GM18909 (cell line): ENCODE data around the gene PMPCA.

Source experiments
- ATAC-seq: cut with Tn5 transposase; IDR thresholded peaks from one replicate; pipeline ENCODE4 v1.9.1; 2021; ENCODE audit warnings: mild to moderate bottlenecking; ENCODE audit not compliant: unreplicated experiment, poor library complexity

PMPCA gene

DNA sequence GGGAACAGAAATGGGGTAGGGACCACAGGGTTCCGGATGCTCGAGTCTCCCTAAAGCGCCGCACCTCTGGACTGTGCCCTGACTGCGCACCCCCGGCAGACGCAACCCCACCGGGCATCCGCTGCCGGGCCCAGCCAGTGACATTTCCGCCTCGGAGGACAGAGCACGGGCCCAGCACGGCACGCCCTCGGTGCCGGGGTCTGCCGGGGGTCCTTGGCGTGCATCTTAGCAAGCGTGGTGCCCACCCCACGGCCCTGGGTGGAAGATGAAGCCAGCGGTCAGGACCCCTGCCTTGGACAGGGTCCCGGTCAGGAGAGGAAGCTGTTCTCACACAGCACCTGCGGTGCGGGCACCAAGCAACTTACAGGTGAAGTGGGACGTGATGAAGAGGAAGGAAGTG, 22.1 kb downstream of the PMPCA start:
- no peak for ATAC-seq

DNA sequence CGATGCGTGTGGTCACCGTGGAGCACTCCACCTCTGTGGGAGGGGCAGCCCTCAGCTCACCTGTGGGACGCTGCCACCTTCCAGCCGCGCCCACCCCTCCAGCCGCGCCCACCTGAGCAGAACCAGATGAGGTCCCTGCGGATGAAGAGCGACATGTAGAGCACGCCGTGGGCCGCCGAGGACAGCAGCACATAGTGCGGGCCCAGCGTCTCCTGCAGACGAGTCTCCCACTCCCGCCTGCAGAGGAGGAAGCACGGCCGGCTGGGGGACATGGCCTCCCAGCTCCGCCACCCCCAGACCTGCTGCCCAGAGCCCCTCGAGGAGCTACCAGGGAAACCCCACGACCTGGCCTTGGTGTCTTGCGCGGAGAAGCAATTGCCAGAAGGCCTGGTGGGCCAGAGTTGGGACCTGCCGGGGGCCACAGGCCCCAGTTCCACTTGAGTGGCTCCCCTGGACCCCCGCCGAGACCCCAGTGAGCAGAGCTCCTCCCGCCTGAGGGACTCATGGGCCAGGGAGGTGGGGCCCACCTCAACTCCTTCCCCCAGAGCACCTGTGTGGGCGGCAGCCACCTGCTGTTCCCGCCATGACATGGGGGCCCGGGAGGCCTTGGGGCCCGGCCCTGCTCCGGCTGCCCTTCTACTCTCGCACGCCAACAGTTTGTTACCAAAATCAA, 22.7 kb downstream of the PMPCA start:
- ATAC-seq, result no peak

DNA sequence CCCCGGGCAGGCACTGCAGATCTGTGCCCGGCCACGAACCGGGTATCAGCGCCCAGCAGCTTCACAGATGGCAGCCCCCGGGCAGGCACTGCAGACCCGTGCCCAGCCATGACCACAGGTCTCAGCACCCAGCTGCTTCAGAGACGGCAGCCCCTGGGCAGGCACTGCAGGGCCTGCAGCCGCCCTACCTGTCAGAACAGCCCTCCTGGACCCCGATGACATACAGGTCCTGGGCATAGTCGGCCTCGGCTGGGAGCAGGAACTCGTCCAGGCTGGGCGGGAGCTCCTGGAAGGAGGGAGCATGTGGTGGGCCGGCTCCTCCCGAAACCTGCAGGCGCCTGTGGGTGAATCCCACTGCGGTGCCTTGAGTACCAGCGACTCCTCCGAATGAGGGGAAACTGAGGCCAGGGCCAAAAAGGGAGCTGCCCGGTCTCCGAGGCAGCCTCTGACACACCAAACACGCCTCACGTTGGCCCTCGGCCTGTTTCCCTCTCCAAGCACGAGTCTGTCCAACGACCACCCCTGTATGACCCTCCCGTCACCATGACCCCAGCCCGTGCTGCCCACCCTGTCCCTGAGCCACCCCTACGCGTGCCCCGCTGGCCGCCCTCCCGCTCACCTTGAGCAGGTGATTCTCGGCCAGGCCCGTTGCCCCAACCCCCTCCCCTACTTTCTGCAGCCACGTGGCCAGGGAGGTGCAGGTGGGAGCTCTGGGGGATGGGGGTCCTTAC, 23.6 kb downstream of the PMPCA start:
- ATAC-seq, result no peak

DNA sequence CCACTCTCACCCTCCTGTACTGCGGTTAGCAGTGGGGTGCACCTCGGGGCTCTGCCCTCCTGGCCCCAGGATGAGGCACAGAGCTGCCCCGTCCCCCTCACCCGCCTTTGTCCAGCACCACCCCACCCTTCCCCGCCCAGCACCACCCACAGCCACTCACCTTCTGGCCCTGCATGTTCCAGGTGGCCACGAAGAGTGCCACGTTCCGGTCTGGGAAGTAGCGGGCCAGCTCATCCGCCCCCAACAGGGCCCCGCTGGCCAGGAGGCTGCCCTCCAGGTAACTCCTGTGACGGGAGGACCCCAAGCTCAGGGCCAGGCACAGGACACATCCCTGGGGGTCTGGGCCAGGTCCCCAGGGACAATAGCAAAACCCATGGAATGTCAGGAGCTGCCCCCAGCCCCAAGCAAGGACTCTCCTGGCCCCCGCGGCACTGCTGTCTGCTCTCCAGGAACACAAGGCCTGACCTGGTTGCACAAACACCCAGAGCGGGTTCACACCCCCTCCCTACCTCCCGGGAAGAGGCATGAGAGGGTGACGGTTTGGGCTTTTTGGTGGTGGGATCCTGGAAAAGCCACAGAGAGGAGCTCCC, 24.2 kb downstream of the PMPCA start:
- ATAC-seq, result no peak

- ATAC-seq, result no peak
Observed at GRCh38 chr9:136436055-136436634, 25.7 kb downstream of the PMPCA start.

- ATAC-seq, result no peak
Observed at GRCh38 chr9:136437430-136437829, 27.0 kb downstream of the PMPCA start.

DNA sequence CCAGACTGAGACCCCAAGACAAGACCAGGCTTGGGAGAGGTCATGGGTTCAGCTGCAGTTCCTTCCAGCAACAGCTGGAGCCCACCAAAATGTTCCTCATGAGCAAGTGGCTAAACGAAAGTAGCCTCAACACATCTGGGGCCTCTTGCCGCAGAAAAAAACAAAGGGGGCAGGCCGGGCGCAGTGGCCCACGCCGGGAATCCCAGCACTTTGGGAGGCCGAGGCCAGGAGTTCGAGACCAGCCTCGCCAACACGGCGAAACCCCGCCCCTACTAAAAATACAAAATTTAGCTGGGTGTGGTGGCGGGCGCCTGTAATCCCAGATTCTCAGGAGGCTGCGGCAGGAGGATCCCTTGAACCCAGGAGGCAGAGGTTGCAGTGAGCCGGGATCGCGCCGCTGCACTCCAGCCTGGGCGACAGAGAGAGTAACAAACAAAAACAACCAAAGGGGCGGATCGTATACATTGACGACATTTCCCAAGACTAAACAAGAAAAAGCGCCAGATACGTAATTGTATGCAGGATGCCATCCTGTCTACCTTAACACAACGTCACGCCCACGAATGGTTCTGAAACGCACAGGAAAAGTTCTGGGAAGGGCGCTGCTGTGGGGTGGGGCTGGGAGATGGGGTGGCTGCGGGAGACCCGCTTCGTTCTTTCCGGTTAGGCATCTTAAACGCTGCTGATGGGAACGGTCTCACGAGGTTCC, 27.5 kb downstream of the PMPCA start:
- ATAC-seq, result no peak

DNA sequence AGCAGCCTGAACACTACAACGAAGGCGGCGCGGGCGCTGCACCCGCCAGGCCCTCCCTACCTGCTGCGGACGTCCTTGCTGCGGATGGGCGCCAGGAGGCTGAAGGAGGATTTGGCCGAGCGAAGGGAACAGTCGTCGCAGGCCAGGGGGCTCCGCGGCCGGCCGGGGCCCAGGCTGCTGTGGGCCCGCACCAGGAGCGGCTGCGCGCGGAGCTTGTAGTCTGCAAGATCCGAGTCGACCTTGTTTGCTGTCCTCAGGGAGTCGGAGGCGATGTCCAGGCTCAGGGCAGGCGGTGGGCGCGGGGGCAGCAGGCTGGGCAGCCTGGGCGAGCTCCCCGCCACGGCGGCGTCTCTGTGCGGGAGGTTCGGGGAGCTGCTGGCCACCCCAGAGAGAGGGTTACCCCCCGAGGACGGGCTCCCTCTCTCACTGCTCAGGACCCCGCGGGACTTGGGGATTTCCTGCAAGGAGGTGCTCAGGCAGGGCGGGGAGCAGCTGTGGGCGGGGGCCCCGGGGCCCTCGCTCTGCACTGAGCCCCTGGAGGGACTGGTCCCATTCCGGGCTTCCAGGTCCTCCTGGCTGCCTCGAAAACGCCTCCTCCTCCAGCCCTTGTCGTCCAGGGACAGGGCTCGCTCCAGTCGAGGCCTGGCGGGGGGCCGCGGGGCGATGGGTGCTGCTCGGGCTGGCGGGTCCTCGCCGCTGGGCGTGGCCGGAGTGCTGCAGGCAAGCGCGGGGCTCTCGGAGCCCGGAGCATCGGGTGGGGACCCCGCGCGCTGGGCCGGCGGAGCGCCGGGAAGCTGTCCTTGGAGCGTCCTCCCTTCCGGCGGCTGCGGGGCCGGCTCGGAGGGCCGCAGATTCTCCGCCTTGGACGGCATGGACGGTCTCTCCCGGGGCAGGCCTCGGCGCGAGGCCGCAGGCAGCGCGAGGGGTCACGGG, 28.4 kb downstream of the PMPCA start:
- peak; percentile 48 for ATAC-seq

DNA sequence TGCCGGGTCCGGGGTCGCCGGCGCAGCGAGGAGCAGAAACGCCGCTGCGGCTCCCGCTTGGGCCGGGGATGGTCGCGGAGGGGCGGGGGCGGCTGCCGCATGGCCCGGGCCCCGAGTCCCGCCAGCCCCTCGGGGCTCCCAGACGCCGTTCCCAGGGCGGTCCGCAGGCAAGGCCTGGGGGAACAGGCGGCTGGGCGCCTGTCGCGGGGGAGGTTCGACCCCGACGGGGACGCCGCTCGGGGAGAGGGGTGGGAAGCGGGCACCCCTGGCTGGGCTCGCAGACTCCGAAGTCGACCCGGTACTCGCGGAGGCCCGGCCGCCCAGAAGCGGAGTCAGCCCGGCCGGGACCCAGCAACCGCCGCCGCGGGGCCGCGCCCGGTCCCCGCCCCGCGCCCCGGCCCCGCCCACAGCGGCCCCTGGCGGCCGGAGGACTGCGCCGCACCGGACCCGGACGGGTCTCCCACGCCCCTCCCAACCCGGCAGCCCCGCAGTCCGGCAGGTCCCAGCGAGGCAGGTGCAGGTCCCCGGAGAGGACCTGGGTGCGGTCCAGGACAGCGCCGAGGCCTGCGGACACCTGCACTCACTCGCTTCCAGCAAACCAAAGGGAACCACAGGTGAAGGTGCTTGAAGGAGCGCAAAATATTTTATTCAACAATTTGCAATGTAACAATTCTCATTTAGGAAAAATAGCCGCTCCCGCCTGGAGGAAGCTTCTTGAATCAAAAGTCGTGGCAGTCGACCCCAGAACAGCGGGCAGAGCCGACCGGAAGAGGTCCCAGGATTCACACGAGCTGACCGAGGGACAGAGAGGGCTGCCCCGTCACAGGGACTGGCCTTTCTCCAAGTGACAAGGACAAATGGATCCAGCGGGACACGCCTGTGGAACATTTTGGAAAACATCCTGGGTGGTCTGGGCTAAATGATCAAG, 29.3 kb downstream of the PMPCA start, which contains the start of gene INPP5E:
Gene INPP5E (minus strand): TSS at position 365 of the 928 bp plus-strand sequence. CDS start 426 bp downstream, outside the sequence.
- peak; percentile 73 for ATAC-seq

DNA sequence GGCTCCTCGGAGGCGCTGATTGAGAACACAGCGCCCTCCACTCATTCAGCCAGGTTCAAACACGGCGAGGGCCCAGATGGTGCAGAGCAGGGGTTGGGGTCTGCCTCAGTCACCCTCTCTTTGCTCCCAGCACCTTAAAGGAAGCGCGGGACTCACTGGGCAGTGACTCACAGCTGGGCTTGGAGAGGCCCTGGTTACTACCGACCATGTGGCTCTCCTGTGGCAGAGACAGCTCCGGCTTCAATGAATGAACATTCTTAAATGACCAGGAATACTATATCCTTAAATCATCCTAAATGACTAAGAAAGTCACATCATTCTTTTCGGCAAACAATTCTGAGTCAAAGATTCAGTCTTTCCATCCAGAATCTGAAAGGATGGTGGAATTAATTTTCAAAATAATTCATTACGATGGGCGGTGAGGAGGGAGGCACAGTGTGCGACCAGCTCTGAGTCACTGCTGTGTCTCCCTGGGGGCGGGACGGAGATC, 30.8 kb downstream of the PMPCA start:
- no peak for ATAC-seq

GRCh38 chr9:136441681-136442245, 31.3 kb downstream of the PMPCA start:
- ATAC-seq, result no peak

- ATAC-seq, result no peak
Observed at GRCh38 chr9:136442265-136442664, 31.8 kb downstream of the PMPCA start.

GRCh38 chr9:136443087-136443486, 32.6 kb downstream of the PMPCA start:
- ATAC-seq, result no peak

GRCh38 chr9:136443687-136444086, 33.2 kb downstream of the PMPCA start:
- ATAC-seq, result no peak

GRCh38 chr9:136444102-136444501, 33.6 kb downstream of the PMPCA start:
- ATAC-seq, result no peak

GRCh38 chr9:136445799-136446198, 35.3 kb downstream of the PMPCA start:
- ATAC-seq, result no peak

GRCh38 chr9:136447173-136447778, 36.8 kb downstream of the PMPCA start:
- no peak for ATAC-seq

- no peak for ATAC-seq
Observed at GRCh38 chr9:136448655-136449054, 38.2 kb downstream of the PMPCA start.
